OCI-LY1 (cell line): Measurements from ENCODE around the gene NEB.

ENCODE experiments used
- EZH2 ChIP-seq: fragments of 200-600 bp; sonication (generic), shearing (Covaris generic); IDR thresholded peaks from 2 replicates; pipeline ENCODE4 v1.8.0; 2017; ENCODE audit warnings: borderline replicate concordance, mixed run types, mild to moderate bottlenecking, antibody characterized with exemption, low read length, moderate library complexity, mixed read lengths
- TF ChIP-seq, protein P1 (sequence below): fragments of 200-600 bp; sonication (generic), shearing (Covaris generic); IDR thresholded peaks from 2 replicates; pipeline ENCODE4 v1.5.1; 2017; ENCODE audit warnings: mild to moderate bottlenecking, antibody characterized with exemption, low read length, moderate library complexity, mixed read lengths

DNA sequence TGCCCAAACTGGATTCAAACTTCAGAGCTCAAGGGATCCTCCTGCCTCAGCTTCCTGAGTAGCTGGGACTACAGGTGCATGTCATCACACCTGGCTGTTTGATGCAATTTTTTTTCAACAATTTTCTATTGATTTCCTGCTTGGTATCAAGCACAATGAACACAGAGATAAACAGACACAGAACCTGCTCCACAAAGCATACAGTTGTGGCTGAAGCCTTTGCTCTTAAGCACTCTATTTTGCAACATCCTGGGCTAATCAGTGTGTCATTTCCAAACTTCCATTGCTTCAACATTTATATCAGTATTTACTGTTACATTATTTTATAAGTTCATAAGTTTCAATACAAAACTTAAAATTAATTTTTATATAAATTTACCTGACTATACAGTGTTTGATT lies 79.4 kb downstream of the NEB start:
- TF ChIP-seq, protein P1, sequence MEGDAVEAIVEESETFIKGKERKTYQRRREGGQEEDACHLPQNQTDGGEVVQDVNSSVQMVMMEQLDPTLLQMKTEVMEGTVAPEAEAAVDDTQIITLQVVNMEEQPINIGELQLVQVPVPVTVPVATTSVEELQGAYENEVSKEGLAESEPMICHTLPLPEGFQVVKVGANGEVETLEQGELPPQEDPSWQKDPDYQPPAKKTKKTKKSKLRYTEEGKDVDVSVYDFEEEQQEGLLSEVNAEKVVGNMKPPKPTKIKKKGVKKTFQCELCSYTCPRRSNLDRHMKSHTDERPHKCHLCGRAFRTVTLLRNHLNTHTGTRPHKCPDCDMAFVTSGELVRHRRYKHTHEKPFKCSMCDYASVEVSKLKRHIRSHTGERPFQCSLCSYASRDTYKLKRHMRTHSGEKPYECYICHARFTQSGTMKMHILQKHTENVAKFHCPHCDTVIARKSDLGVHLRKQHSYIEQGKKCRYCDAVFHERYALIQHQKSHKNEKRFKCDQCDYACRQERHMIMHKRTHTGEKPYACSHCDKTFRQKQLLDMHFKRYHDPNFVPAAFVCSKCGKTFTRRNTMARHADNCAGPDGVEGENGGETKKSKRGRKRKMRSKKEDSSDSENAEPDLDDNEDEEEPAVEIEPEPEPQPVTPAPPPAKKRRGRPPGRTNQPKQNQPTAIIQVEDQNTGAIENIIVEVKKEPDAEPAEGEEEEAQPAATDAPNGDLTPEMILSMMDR: no peak
- no peak for TF ChIP-seq EZH2
